ENCODE measurements around the gene DCAKD.
"Not testable (repeated sequence)": the region's sequence is repeated elsewhere in the genome, so short reads cannot be mapped to it uniquely, and the experiment has no call there.

Gene DCAKD

GRCh38 chr17:45067637-45068036, 16.2 kb upstream of the DCAKD start:
- no peak for DNase-seq (ENCODE audit: low read depth in 3 of 3, low spot score in 1 of 3)

- DNase-seq (ENCODE audit: low read depth in 3 of 3, low spot score in 1 of 3): no peak
These were observed 11.8 kb upstream of the DCAKD start for GRCh38 chr17:45063198-45063597.

- DNase-seq (ENCODE audit: low read depth in 3 of 3, low spot score in 1 of 3): no peak
These were observed 10.3 kb upstream of the DCAKD start for GRCh38 chr17:45061606-45062205.

- peak; percentile 83 to 91 (median 88) for DNase-seq (ENCODE audit: low read depth in 3 of 3, low spot score in 1 of 3)
These were observed 9.6 kb upstream of the DCAKD start, which contains the start of gene NMT1 for GRCh38 chr17:45060797-45061605. Gene NMT1 (plus strand): TSS chr17:45061317. CDS start chr17:45061330, 13 bp downstream.

- DNase-seq (ENCODE audit: low read depth in 3 of 3, low spot score in 1 of 3): no peak
These were observed 9.0 kb upstream of the DCAKD start for GRCh38 chr17:45060382-45060796.

- DNase-seq (ENCODE audit: low read depth in 3 of 3, low spot score in 1 of 3): no peak
These were observed 780 bp upstream of the DCAKD start for GRCh38 chr17:45052052-45052772.

- not testable (repeated sequence) for DNase-seq (ENCODE audit: low read depth in 3 of 3, low spot score in 1 of 3)
These were observed 254 bp upstream of the DCAKD start for GRCh38 chr17:45051720-45052051.

- DNase-seq (ENCODE audit: low read depth in 3 of 3, low spot score in 1 of 3): peak in 1 of 3 donors; percentile 20
These were observed 862 bp downstream of the DCAKD start for GRCh38 chr17:45050481-45051059.

- DNase-seq (ENCODE audit: low read depth in 3 of 3, low spot score in 1 of 3): no peak
These were observed 2.5 kb downstream of the DCAKD start for GRCh38 chr17:45048795-45049563.

GRCh38 chr17:45046537-45047125, 4.8 kb downstream of the DCAKD start:
- no peak for DNase-seq (ENCODE audit: low read depth in 3 of 3, low spot score in 1 of 3)

GRCh38 chr17:45043813-45044540, 7.5 kb downstream of the DCAKD start:
- no peak for DNase-seq (ENCODE audit: low read depth in 3 of 3, low spot score in 1 of 3)

GRCh38 chr17:45042346-45043120, 8.9 kb downstream of the DCAKD start:
- no peak for DNase-seq (ENCODE audit: low read depth in 3 of 3, low spot score in 1 of 3)

- DNase-seq (ENCODE audit: low read depth in 3 of 3, low spot score in 1 of 3): no peak
These were observed 11.0 kb downstream of the DCAKD start for GRCh38 chr17:45040459-45040858.

- DNase-seq (ENCODE audit: low read depth in 3 of 3, low spot score in 1 of 3): no peak
These were observed 12.5 kb downstream of the DCAKD start for GRCh38 chr17:45038728-45039634.

GRCh38 chr17:45036691-45037090, 14.7 kb downstream of the DCAKD start:
- no peak for DNase-seq (ENCODE audit: low read depth in 3 of 3, low spot score in 1 of 3)

- no peak for DNase-seq (ENCODE audit: low read depth in 3 of 3, low spot score in 1 of 3)
These were observed 15.6 kb downstream of the DCAKD start for GRCh38 chr17:45035848-45036247.

GRCh38 chr17:45034599-45034998, 16.8 kb downstream of the DCAKD start:
- no peak for DNase-seq (ENCODE audit: low read depth in 3 of 3, low spot score in 1 of 3)

- no peak for DNase-seq (ENCODE audit: low read depth in 3 of 3, low spot score in 1 of 3)
These were observed 19.3 kb downstream of the DCAKD start for GRCh38 chr17:45032174-45032541.
